AG10803 (cell line): ENCODE data around the gene ZNF346.

ENCODE experiments used
- DNase-seq: peaks from one replicate; pipeline ENCODE4 v3.0.0; 2010; ENCODE audit warnings: low read depth
- H3K4me3 ChIP-seq: 2 replicates; pipeline ENCODE4 v1.5.1; 2011; ENCODE audit warnings: mild to moderate bottlenecking, low read length, control low read depth
- TF ChIP-seq, protein P1 (sequence below): conservative IDR thresholded peaks from 2 replicates; pipeline ENCODE4 v1.5.1; 2011; ENCODE audit warnings: mild to moderate bottlenecking, low read length, control low read depth, inconsistent platforms

ZNF346 gene

DNA sequence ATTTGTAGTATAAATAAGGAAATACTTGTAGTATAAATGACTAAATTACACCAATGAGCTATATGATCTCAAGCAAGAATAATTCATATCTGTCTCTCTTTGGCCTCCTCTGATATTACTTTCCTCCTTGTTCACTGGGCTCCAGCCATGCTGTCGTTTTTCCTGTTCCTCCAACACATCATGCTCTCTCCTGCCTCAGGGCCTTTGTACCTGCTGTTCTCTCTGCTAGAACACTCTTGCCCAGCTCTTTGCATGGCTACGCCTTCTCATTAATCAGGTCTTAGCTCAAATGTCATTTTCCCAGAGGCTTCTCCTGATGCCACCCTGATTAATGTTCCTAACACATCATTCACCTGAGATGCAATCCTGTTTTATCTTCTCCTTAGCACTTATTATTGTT is 2.5 kb upstream of the ZNF346 start:
- TF ChIP-seq, protein P1, sequence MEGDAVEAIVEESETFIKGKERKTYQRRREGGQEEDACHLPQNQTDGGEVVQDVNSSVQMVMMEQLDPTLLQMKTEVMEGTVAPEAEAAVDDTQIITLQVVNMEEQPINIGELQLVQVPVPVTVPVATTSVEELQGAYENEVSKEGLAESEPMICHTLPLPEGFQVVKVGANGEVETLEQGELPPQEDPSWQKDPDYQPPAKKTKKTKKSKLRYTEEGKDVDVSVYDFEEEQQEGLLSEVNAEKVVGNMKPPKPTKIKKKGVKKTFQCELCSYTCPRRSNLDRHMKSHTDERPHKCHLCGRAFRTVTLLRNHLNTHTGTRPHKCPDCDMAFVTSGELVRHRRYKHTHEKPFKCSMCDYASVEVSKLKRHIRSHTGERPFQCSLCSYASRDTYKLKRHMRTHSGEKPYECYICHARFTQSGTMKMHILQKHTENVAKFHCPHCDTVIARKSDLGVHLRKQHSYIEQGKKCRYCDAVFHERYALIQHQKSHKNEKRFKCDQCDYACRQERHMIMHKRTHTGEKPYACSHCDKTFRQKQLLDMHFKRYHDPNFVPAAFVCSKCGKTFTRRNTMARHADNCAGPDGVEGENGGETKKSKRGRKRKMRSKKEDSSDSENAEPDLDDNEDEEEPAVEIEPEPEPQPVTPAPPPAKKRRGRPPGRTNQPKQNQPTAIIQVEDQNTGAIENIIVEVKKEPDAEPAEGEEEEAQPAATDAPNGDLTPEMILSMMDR, result no peak
- no peak for DNase-seq
- H3K4me3 ChIP-seq, result no peak overlapping the region

DNA sequence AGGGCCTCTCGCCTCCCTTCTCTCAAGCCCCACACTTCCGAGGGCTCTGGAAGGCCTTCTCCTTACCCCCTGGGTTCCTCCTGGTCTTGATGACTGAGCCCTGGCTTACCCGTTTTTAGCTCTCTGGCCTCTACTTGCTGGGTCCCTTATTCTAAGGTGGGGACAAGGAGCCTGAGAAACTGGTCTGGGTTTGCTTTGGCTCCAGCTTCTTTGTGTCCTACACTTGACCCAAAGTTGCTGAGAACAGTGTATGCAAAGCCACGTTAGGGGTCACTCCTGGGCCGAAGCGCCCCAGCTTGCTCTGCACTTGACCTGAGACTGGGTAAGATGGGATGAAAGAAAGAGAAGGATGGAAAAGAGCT is 788 bp downstream of the ZNF346 start:
- TF ChIP-seq, protein P1, result no peak
- no peak for DNase-seq
- peak overlapping the region; percentile 94 for H3K4me3 ChIP-seq

GRCh38 chr5:177024559-177024958 is 2.1 kb downstream of the ZNF346 start:
- no peak for DNase-seq
- no peak overlapping the region for H3K4me3 ChIP-seq
- TF ChIP-seq, protein P1, result no peak

DNA sequence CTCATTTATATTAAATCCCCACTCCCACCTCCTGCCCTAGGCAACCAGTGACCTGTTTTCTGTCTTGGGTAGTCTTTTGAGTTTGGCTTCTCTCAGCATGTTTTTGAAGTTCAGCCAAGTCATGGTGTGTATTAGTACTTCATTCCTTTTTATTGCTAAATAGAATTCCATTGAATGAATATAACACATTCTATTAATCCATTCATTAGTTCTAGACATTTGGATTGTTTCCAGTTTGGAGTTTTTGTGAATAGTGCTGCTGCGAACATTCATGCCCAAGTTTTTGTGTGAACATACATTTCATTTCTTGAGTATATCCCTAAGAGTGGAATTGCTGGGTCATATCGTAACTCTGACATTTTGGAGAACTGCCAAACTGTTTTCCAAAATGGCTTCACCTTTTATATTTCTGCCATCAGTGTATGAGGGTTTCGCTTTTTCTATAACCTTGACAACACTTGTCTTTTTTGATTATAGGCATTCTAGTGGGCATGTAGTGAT is 2.7 kb downstream of the ZNF346 start:
- TF ChIP-seq, protein P1, result no peak
- no peak overlapping the region for H3K4me3 ChIP-seq
- DNase-seq, result peak; percentile 66

- H3K4me3 ChIP-seq, result no peak overlapping the region
- DNase-seq, result no peak
- TF ChIP-seq, protein P1, result no peak
These were observed 5.2 kb downstream of the ZNF346 start for GRCh38 chr5:177027665-177028064.

GRCh38 chr5:177029498-177029897 is 7.0 kb downstream of the ZNF346 start:
- no peak for DNase-seq
- no peak overlapping the region for H3K4me3 ChIP-seq
- TF ChIP-seq, protein P1, result no peak

GRCh38 chr5:177035976-177036375 is 13.5 kb downstream of the ZNF346 start:
- peak; percentile 51 for DNase-seq
- H3K4me3 ChIP-seq, result no peak overlapping the region
- TF ChIP-seq, protein P1, result no peak
